ENCODE data around the gene KRTCAP2.

DNA sequence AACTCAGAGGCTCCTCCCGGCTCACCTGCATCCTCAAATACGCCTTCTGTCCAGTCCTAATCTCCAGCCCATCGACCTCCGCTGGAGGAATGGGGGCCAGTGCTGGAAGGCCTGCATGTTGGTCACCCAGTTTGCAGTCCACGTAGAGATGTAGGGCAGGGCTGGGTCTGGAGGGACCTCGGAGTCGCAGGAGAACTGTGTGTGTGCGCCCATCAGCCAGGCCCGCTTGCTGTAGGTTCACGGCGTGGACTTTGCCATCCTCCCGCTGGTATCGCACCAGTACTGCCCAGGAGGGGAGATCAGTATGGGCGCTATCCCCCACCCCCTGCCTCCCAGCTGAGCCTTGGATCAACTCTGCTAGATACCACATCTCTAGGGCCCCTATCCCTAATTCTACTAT lies 31.9 kb upstream of the KRTCAP2 start:
- no peak for TF ChIP-seq CTCF (conservative IDR thresholded peaks at IDR 0.05)
- no peak for TF ChIP-seq ZFX (IDR thresholded peaks at IDR 0.05)

Data from C4-2B (cell line).